Ascending aorta (tissue), 2 donors: Measurements from ENCODE around the gene BNC2. TPM values are rescaled to one million over a fixed set of nuclear protein-coding genes. Genes with fewer than 3 reads are reported as not detected.

ENCODE experiments used
- DNase-seq, 2 donors: peaks; one replicate each; pipeline ENCODE4 v3.0.0-alpha.2; 2019; ENCODE audit warnings: low spot score in 2 of 2
- H3K27ac ChIP-seq, 2 donors: fragments of 200-600 bp; sonication (generic); one replicate each; pipeline ENCODE4 v1.5.1; 2016 to 2017; ENCODE audit warnings: mild to moderate bottlenecking in 1 of 2
- H3K27me3 ChIP-seq: fragments of 200-600 bp; sonication (generic); one replicate; pipeline ENCODE4 v1.5.1; 2017
- H3K36me3 ChIP-seq, 2 donors: fragments of 200-600 bp; sonication (generic); one replicate each; pipeline ENCODE4 v1.5.1; 2016
- H3K4me1 ChIP-seq, 2 donors: fragments of 200-600 bp; sonication (generic); one replicate each; pipeline ENCODE4 v1.5.1; 2016 to 2017; ENCODE audit warnings: mild to moderate bottlenecking in 1 of 2
- H3K4me3 ChIP-seq, 2 donors: fragments of 200-600 bp; sonication (generic); one replicate each; pipeline ENCODE4 v1.5.1; 2016 to 2017; ENCODE audit warnings: mild to moderate bottlenecking in 1 of 2
- H3K9me3 ChIP-seq, 2 donors: fragments of 200-600 bp; sonication (generic); one replicate each; pipeline ENCODE4 v1.5.1; 2016
- intact Hi-C: fragments of 100-400 bp; cut with DNase I; formaldehyde crosslinking; loops from one replicate; pipeline ENCODE4 v1.15.1; 2023
- total RNA-seq: library from RNA; depleted of rRNA; stranded (reverse); fragments of >200 nt; gene quantifications from one replicate; pipeline ENCODE4 v1.1.0, GENCODE V29; 2016
- TF ChIP-seq, protein P1 (sequence below), 3 experiments: fragments of 200-600 bp in 2 of 3; fragments of 450-650 bp in 1 of 3; sonication (generic) in 2 of 3; IDR thresholded peaks; one replicate each; pipeline ENCODE4 v1.5.1; 2016 to 2019; ENCODE audit warnings: antibody characterized with exemption in 3 of 3, mild to moderate bottlenecking in 1 of 3, moderate library complexity in 1 of 3

BNC2 gene
- total RNA-seq, 1 donor from 2014 or later, result 25.5 TPM

DNA sequence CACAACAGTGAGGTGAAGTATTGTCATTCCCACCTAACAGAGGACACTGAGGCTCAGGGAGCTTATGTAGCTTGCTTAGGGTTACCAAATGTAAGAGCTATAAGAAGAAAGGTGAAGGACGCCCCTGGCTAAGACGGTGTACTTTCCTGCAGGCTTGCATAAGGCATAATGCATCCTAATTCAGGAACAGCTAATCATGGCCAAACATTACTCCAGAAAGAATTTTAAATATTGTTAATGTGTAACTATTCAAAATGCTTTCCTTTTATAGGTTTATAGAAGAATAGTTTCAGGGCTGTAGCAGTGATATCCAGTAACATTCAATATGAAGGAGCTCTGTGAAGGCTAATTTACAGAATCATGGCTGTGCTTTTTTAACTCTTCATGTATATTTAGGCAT, 479.1 kb downstream of the BNC2 start:
- Histone ChIP-seq H3K9me3 (no peaks in the 10 kb centered on the region), H3K27me3 (no peaks in the 10 kb centered on the region), H3K4me3 (no peak overlapping the region), H3K36me3 (no peaks in the 10 kb centered on the region), H3K27ac (no peak overlapping the region), H3K4me1 (no peaks in the 10 kb centered on the region)
- intact Hi-C loops, result no loop called here
- DNase-seq, result no peak
- TF ChIP-seq, protein P1, sequence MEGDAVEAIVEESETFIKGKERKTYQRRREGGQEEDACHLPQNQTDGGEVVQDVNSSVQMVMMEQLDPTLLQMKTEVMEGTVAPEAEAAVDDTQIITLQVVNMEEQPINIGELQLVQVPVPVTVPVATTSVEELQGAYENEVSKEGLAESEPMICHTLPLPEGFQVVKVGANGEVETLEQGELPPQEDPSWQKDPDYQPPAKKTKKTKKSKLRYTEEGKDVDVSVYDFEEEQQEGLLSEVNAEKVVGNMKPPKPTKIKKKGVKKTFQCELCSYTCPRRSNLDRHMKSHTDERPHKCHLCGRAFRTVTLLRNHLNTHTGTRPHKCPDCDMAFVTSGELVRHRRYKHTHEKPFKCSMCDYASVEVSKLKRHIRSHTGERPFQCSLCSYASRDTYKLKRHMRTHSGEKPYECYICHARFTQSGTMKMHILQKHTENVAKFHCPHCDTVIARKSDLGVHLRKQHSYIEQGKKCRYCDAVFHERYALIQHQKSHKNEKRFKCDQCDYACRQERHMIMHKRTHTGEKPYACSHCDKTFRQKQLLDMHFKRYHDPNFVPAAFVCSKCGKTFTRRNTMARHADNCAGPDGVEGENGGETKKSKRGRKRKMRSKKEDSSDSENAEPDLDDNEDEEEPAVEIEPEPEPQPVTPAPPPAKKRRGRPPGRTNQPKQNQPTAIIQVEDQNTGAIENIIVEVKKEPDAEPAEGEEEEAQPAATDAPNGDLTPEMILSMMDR (IDR thresholded peaks at IDR 0.05), result no peak

DNA sequence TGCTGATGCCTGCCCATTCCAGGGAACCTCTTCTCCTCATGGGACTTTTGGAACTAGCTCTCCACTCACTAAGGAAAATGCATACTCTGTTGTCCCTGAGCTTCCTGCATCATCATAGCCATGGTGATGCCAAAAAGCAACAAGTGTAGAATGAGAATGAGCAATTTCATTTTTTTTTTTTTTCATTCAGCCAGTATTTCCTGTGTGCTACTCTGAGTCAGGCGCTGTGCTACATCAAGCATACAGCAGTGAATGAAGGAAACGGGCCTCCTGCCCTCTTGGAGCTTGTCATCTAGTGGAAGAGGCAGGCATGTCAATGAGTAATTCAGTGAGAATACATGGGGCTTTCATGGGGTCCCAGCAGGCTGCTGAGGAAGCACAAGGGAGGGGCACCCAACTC, 483.1 kb downstream of the BNC2 start:
- Histone ChIP-seq H3K4me3 (no peak overlapping the region), H3K27me3 (no peaks in the 10 kb centered on the region), H3K27ac (no peak overlapping the region), H3K4me1 (no peaks in the 10 kb centered on the region), H3K36me3 (no peaks in the 10 kb centered on the region), H3K9me3 (peaks cover 4 to 6% of the 10 kb centered on the region in 2 donors)
- DNase-seq, result no peak
- TF ChIP-seq, protein P1 (IDR thresholded peaks at IDR 0.05), result no peak
- intact Hi-C loops, result no loop called here

DNA sequence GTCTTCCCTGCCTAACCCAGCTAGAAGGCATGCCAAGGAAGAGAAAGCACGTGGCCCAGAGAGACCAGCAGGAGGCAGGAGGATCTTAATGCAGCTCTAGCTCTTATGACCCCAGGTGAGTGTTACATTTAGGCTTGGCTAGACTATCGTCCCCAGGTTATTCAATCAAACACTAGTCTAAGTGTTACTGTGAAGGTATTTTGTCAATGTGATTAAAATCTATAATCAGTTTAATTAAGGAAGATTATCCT, 483.7 kb downstream of the BNC2 start:
- intact Hi-C loops, result no loop called here
- TF ChIP-seq, protein P1 (IDR thresholded peaks at IDR 0.05), result no peak
- H3K4me3 ChIP-seq, result no peak overlapping the region

DNA sequence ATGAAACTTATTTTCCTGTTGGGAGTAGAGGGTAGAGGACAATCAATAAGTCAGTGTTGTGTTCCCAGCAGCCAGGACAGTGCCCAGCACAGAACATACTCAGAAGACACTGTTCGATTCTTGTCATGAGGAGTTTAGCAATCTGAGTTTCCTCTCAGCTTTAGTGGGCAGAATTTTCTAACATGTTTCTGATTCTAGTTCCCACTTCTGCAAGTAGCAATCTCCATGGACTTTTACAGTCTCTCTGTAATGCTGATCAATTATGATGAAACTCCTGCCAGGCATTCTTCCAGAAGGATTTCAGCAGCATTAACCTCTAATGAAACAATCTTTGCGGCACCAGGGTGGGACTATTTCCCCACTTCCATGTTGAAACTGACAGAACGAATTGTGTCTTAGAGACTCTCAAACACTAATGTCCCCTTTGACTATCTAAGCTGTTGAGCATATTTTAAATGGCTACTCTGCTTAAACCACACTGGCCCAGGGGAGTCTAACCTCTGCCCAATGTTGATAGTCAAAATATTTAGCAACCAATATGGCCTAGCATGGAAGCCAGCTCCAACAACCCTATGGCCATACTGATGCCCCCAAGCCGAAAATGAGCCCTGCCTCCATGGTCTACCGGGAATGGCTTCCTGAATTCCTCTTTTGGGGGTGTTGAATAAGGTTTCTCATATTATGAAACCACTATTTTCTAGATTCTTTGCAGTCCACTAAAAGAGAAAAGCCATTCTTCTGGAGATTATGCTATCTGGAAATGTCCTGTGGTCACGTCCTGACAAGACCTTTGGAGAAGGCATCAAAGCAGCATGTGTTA, 484.3 kb downstream of the BNC2 start:
- TF ChIP-seq, protein P1 (IDR thresholded peaks at IDR 0.05), result no peak
- peaks cover 4 to 6% of the 10 kb centered on the region in 2 donors for H3K9me3 ChIP-seq
- no peaks in the 10 kb centered on the region for H3K36me3 ChIP-seq
- no peak overlapping the region for H3K27ac ChIP-seq
- no peaks in the 10 kb centered on the region for H3K27me3 ChIP-seq
- no peaks in the 10 kb centered on the region for H3K4me1 ChIP-seq
- no peak overlapping the region for H3K4me3 ChIP-seq
- no peak for DNase-seq
- intact Hi-C loops, result no loop called here

More for the DNA sequence above, 483.7 kb downstream of the BNC2 start:
- H3K36me3 ChIP-seq, result no peaks in the 10 kb centered on the region
- no peak overlapping the region for H3K27ac ChIP-seq
- no peaks in the 10 kb centered on the region for H3K27me3 ChIP-seq
- H3K4me1 ChIP-seq, result no peaks in the 10 kb centered on the region
- no peak for DNase-seq
- H3K9me3 ChIP-seq, result peaks cover 4 to 6% of the 10 kb centered on the region in 2 donors

DNA sequence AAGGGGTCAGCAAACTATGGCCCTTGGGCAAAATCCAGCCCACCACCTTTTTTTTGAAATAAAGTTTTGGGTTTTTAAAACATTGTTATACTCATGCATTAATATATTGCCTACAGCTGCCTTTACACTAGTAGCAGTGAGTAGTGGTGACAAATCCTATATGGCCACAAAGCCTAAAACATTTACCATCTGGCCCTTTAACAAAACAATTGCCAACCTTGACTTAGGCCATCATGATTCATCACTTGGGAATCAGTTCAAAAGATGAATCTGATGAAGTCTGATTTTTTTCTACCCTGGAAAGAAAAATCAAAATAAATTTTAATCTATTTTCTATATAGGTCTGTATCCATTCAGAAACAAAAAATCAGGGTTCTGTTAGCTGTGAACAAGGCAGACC, 484.9 kb downstream of the BNC2 start:
- H3K36me3 ChIP-seq, result no peaks in the 10 kb centered on the region
- intact Hi-C loops, result no loop called here
- no peak for DNase-seq
- no peak overlapping the region for H3K27ac ChIP-seq
- TF ChIP-seq, protein P1 (IDR thresholded peaks at IDR 0.05), result no peak
- H3K4me3 ChIP-seq, result no peak overlapping the region
- no peaks in the 10 kb centered on the region for H3K4me1 ChIP-seq
- H3K9me3 ChIP-seq, result peaks cover 4 to 6% of the 10 kb centered on the region in 2 donors
- H3K27me3 ChIP-seq, result no peaks in the 10 kb centered on the region
